H1 (cell line): ENCODE measurements around the gene UNC5B. TPM values are rescaled to one million over a fixed set of nuclear protein-coding genes. Genes with fewer than 3 reads are reported as not detected.

Experiments
- CTCF ChIA-PET: fragments of 300-600 bp; sonication (Branson Sonifier 250); formaldehyde crosslinking; loops from one replicate; lab custom pipeline; 2021; ENCODE audit not compliant: partially characterized antibody; lab: Charles Lee
- POLR2A ChIA-PET: fragments of 300-600 bp; sonication (Branson Sonifier 250); formaldehyde crosslinking; loops from one replicate; lab custom pipeline; 2021; ENCODE audit warnings: inconsistent platforms; ENCODE audit not compliant: partially characterized antibody; lab: Charles Lee
- DNase-seq, 2 experiments: peaks; one replicate each; pipeline versions ENCODE4 v3.0.0 to v3.0.0-alpha.2; 2010 to 2022; ENCODE audit warnings: low spot score in 2 of 2, low read depth in 1 of 2, mixed read lengths in 1 of 2
- FAIRE-seq: peaks from 2 replicates; lab custom pipeline; 2011; peaks lifted over from hg19 to GRCh38; lab: Jason Lieb, UNC
- H2AFZ ChIP-seq: 2 replicates; pipeline ENCODE4 v1.8.1; 2012; ENCODE audit warnings: low read length, inconsistent platforms
- H2AK5ac ChIP-seq: 2 replicates; pipeline ENCODE4 v1.6.1; 2013; ENCODE audit warnings: low read depth, low read length
- H2BK120ac ChIP-seq: replicated peaks from 2 replicates; pipeline ENCODE3; 2013; ENCODE audit warnings: low read depth, low read length, inconsistent platforms
- H2BK12ac ChIP-seq: 2 replicates; pipeline ENCODE4 v1.6.1; 2013; ENCODE audit warnings: low read depth, low read length
- H2BK15ac ChIP-seq: 2 replicates; pipeline ENCODE4 v1.6.1; 2013; ENCODE audit warnings: low read length
- H2BK20ac ChIP-seq: 2 replicates; pipeline ENCODE4 v1.6.1; 2013; ENCODE audit warnings: low read length
- H2BK5ac ChIP-seq: 2 replicates; pipeline ENCODE4 v1.6.1; 2013; ENCODE audit warnings: low read depth, low read length
- H3K14ac ChIP-seq: 2 replicates; pipeline ENCODE4 v1.6.1; 2013; ENCODE audit warnings: inconsistent platforms; ENCODE audit not compliant: insufficient read length
- H3K18ac ChIP-seq: 2 replicates; pipeline ENCODE4 v1.6.1; 2013; ENCODE audit warnings: low read length; ENCODE audit errors: extremely low read depth
- H3K23ac ChIP-seq: 2 replicates; pipeline ENCODE4 v1.6.1; 2013; ENCODE audit warnings: inconsistent platforms; ENCODE audit not compliant: insufficient read length
- H3K23me2 ChIP-seq: 2 replicates; pipeline ENCODE4 v1.6.1; 2013; ENCODE audit warnings: low read depth, low read length
- H3K27ac ChIP-seq: 2 replicates; pipeline ENCODE4 v1.6.1; 2011; ENCODE audit warnings: low read depth, low read length, inconsistent platforms
- H3K27me3 ChIP-seq, 4 experiments: replicated peaks in 1 of 4; 1 replicate in 1 of 4; 2 replicates in 3 of 4; pipeline versions ENCODE4 v1.6.1 to v1.8.1; 2011 to 2013; ENCODE audit warnings: low read length in 3 of 4, mild to moderate bottlenecking in 3 of 4, inconsistent platforms in 2 of 4, mixed read lengths in 2 of 4, moderate library complexity in 1 of 4; ENCODE audit not compliant: control insufficient read depth in 3 of 4, insufficient read depth in 3 of 4; ENCODE audit errors: extremely low read depth in 1 of 4
- H3K36me3 ChIP-seq, 4 experiments: 2 replicates each; pipeline versions ENCODE4 v1.6.1 to v1.8.1; 2011 to 2013; ENCODE audit warnings: mild to moderate bottlenecking in 4 of 4, low read length in 3 of 4, moderate library complexity in 2 of 4, control low read depth in 1 of 4, inconsistent platforms in 1 of 4; ENCODE audit not compliant: insufficient read depth in 4 of 4, control insufficient read depth in 2 of 4
- H3K4ac ChIP-seq: replicated peaks from 2 replicates; pipeline ENCODE3; 2013; ENCODE audit warnings: low read length, low read depth, mixed read lengths, inconsistent platforms; ENCODE audit not compliant: insufficient read length
- H3K4me1 ChIP-seq, 4 experiments: replicated peaks in 1 of 4; 1 replicate in 1 of 4; 2 replicates in 3 of 4; pipeline versions ENCODE4 v1.6.1 to v1.8.1; 2011 to 2013; ENCODE audit warnings: low read length in 3 of 4, inconsistent platforms in 2 of 4, mixed read lengths in 1 of 4; ENCODE audit not compliant: insufficient read depth in 4 of 4, control insufficient read depth in 3 of 4
- H3K4me2 ChIP-seq, 2 experiments: 2 replicates each; pipeline versions ENCODE4 v1.6.1 to v1.8.1; 2011 to 2013; ENCODE audit warnings: low read depth in 2 of 2, low read length in 2 of 2, control low read depth in 1 of 2, inconsistent platforms in 1 of 2, mild to moderate bottlenecking in 1 of 2; ENCODE audit not compliant: insufficient read depth in 1 of 2
- H3K4me3 ChIP-seq, 4 experiments: fragments of 200-600, 300-600 bp in 1 of 4; sonication (generic), shearing (Covaris generic), sonication (Bioruptor Twin) in 1 of 4; 2 replicates each; pipeline versions ENCODE4 v1.5.1 to v1.8.1; 2011 to 2016; ENCODE audit warnings: low read length in 4 of 4, low read depth in 3 of 4, control low read depth in 2 of 4, inconsistent platforms in 2 of 4, mild to moderate bottlenecking in 2 of 4, mixed read lengths in 1 of 4, moderate library complexity in 1 of 4; ENCODE audit not compliant: insufficient read depth in 2 of 4; ENCODE audit errors: extremely low read depth in 1 of 4
- H3K56ac ChIP-seq: replicated peaks from 2 replicates; pipeline ENCODE3; 2013; ENCODE audit warnings: low read depth, mild to moderate bottlenecking, mixed read lengths, low read length, inconsistent platforms; ENCODE audit not compliant: insufficient read length
- H3K79me1 ChIP-seq: 2 replicates; pipeline ENCODE4 v1.6.1; 2013; ENCODE audit warnings: low read depth, low read length, control low read depth
- H3K79me2 ChIP-seq, 2 experiments: 2 replicates each; pipeline versions ENCODE4 v1.6.1 to v1.8.1; 2012 to 2013; ENCODE audit warnings: low read length in 2 of 2, mild to moderate bottlenecking in 2 of 2, inconsistent platforms in 1 of 2; ENCODE audit not compliant: insufficient read depth in 2 of 2, control insufficient read depth in 1 of 2
- H3K9ac ChIP-seq, 4 experiments: replicated peaks in 1 of 4; 1 replicate in 1 of 4; 2 replicates in 3 of 4; pipeline versions ENCODE4 v1.6.1 to v1.8.1; 2011 to 2013; ENCODE audit warnings: low read depth in 3 of 4, low read length in 3 of 4, control low read depth in 2 of 4, mild to moderate bottlenecking in 2 of 4, moderate library complexity in 2 of 4, inconsistent platforms in 1 of 4; ENCODE audit errors: extremely low read depth in 1 of 4
- H3K9me3 ChIP-seq, 2 experiments: 2 replicates each; pipeline versions ENCODE4 v1.6.1 to v1.8.1; 2012 to 2013; ENCODE audit warnings: mild to moderate bottlenecking in 2 of 2, moderate library complexity in 2 of 2, control low read depth in 1 of 2, inconsistent platforms in 1 of 2, low read depth in 1 of 2, low read length in 1 of 2, mixed read lengths in 1 of 2; ENCODE audit not compliant: insufficient read depth in 2 of 2
- H4K20me1 ChIP-seq, 2 experiments: replicated peaks in 1 of 2; 2 replicates each; pipeline versions ENCODE3 to v1.8.1; 2011 to 2013; ENCODE audit warnings: inconsistent platforms in 2 of 2, low read length in 2 of 2, mild to moderate bottlenecking in 1 of 2; ENCODE audit not compliant: insufficient read depth in 2 of 2, control insufficient read depth in 1 of 2
- H4K5ac ChIP-seq: 2 replicates; pipeline ENCODE4 v1.6.1; 2013; ENCODE audit warnings: low read length, low read depth, mixed read lengths, inconsistent platforms; ENCODE audit not compliant: insufficient read length
- H4K8ac ChIP-seq: 2 replicates; pipeline ENCODE4 v1.8.0; 2013; ENCODE audit warnings: mild to moderate bottlenecking, moderate library complexity, low read length, inconsistent platforms; ENCODE audit not compliant: insufficient read depth; ENCODE audit errors: extremely low read depth
- H4K91ac ChIP-seq: replicated peaks from 2 replicates; pipeline ENCODE3; 2013; ENCODE audit warnings: low read length, mixed read lengths, inconsistent platforms; ENCODE audit not compliant: insufficient read length
- ASH2L ChIP-seq: fragments of 200-600, 300-600 bp; sonication (generic); IDR thresholded peaks from one replicate; pipeline ENCODE4 v1.7.1; 2017; ENCODE audit warnings: low read length
- BRCA1 ChIP-seq: IDR thresholded peaks from 2 replicates; pipeline ENCODE4 v1.6.1; 2012; ENCODE audit warnings: low read depth, low read length, improper control_type of control experiment
- CREB1 ChIP-seq: IDR thresholded peaks from 2 replicates; pipeline ENCODE4 v1.6.1; 2012; ENCODE audit warnings: inconsistent platforms
- NANOG ChIP-seq: IDR thresholded peaks from 2 replicates; pipeline ENCODE4 v1.6.1; 2011; ENCODE audit warnings: low read length, low read depth, mild to moderate bottlenecking, inconsistent platforms; ENCODE audit not compliant: insufficient read depth, poor library complexity, severe bottlenecking
- POU5F1 ChIP-seq: IDR thresholded peaks from 2 replicates; pipeline ENCODE4 v1.6.1; 2011; ENCODE audit warnings: low read depth, mild to moderate bottlenecking, low read length, moderate library complexity
- SP4 ChIP-seq: IDR thresholded peaks from 2 replicates; pipeline ENCODE4 v1.6.1; 2012; ENCODE audit warnings: low read length, inconsistent platforms
- TAF1 ChIP-seq: IDR thresholded peaks from 2 replicates; pipeline ENCODE4 v1.6.1; 2011; ENCODE audit warnings: mild to moderate bottlenecking, low read depth, low read length
- TCF12 ChIP-seq: IDR thresholded peaks from 2 replicates; pipeline ENCODE4 v1.6.1; 2011; ENCODE audit warnings: low read depth, mild to moderate bottlenecking, low read length
- TEAD4 ChIP-seq: IDR thresholded peaks from 2 replicates; pipeline ENCODE4 v1.6.1; 2012; ENCODE audit warnings: low read depth, low read length, inconsistent platforms, mixed read lengths
- WGBS, 2 experiments: shearing (Covaris generic) in 1 of 2; methylation state at CpG; one replicate each; pipeline versions ENCODE4 v1.1.6 to v1.1.7; 2013 to 2015; ENCODE audit warnings: low lambda C conversion rate in 2 of 2, mixed read lengths in 2 of 2, inconsistent platforms in 1 of 2, low coverage in 1 of 2, missing lambda C conversion rate in 1 of 2; ENCODE audit not compliant: insufficient replicate concordance in 2 of 2, insufficient coverage in 1 of 2, insufficient read length in 1 of 2; ENCODE audit errors: extremely low coverage in 1 of 2, missing lambda C conversion rate in 1 of 2; 5-methylcytosine and 5-hydroxymethylcytosine counted together
- polyA plus RNA-seq, 7 experiments: library from polyadenylated mRNA; depleted of rRNA in 3 of 7; stranded (reverse) in 5 of 7; unstranded in 2 of 7; fragments of >200 nt in 5 of 7; fragments of 200-250 nt in 2 of 7; gene quantifications; 1 replicate in 5 of 7; 2 replicates in 1 of 7; 4 replicates in 1 of 7; pipeline versions ENCODE4 v1.2.1 to v1.2.3, GENCODE V29; 2011 to 2013; ENCODE audit warnings: missing spikeins in 2 of 7, mixed read lengths in 2 of 7
- total RNA-seq: library from RNA; stranded (reverse); fragmentation: NEBNext Ultra II Directional; extraction: Animal tissue kit (Norgen Biotek cat#: 25700); gene quantifications from 2 replicates; pipeline ENCODE4 v1.2.1, GENCODE V29; 2021
- TF ChIP-seq, protein P1 (sequence below), 3 experiments: IDR thresholded peaks; 1 replicate in 2 of 3; 2 replicates in 1 of 3; pipeline versions ENCODE4 v1.5.1 to v1.6.1; 2011; ENCODE audit warnings: low read length in 3 of 3, mild to moderate bottlenecking in 3 of 3, inconsistent platforms in 2 of 3, low read depth in 1 of 3, moderate library complexity in 1 of 3; ENCODE audit not compliant: insufficient read depth in 1 of 3; ENCODE audit errors: control extremely low read depth in 1 of 3
- TF ChIP-seq, protein P2 (sequence below): IDR thresholded peaks from 2 replicates; pipeline ENCODE4 v1.6.1; 2011; ENCODE audit warnings: low read length, improper control_type of control experiment

Gene UNC5B
- total and polyA plus RNA-seq, 2 of the 8 experiments (the other 6 are each of a cell fraction or from before 2014, with no cell fraction given) = 27.9 to 31.8 TPM

DNA sequence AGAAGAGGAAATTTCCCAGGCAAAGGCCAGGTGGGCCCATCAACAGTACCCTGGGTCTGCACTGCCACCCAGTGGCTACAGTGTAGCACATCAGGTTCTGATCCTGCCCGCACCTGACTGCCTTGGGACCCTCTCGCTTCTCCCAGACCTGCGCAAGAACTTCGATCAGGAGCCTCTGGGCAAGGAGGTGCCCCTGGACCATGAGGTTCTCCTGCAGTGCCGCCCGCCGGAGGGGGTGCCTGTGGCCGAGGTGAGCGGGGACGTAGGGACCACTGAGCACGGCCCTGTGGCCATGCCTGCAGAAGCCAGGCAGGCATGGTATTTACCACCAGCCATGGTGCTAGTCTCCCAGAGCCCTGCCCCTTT is 72.8 kb downstream of the UNC5B start:
- FAIRE-seq = no peak
- POLR2A ChIA-PET = interaction anchor here (0.6 kb wide), 2 partner anchors 15 to 148 kb away, joined by 3 read pairs; no protein-coding TSS in a partner anchor
- 70% methylated on average over 10 of the region's 11 CpGs; no CpG with 5 or more reads in 1 of the 2 experiments for WGBS, 2 experiments
- no peak for TF ChIP-seq POU5F1
- TF ChIP-seq CREB1 = no peak
- no peak for TF ChIP-seq SP4
- no peak for TF ChIP-seq BRCA1
- TF ChIP-seq, protein P1, sequence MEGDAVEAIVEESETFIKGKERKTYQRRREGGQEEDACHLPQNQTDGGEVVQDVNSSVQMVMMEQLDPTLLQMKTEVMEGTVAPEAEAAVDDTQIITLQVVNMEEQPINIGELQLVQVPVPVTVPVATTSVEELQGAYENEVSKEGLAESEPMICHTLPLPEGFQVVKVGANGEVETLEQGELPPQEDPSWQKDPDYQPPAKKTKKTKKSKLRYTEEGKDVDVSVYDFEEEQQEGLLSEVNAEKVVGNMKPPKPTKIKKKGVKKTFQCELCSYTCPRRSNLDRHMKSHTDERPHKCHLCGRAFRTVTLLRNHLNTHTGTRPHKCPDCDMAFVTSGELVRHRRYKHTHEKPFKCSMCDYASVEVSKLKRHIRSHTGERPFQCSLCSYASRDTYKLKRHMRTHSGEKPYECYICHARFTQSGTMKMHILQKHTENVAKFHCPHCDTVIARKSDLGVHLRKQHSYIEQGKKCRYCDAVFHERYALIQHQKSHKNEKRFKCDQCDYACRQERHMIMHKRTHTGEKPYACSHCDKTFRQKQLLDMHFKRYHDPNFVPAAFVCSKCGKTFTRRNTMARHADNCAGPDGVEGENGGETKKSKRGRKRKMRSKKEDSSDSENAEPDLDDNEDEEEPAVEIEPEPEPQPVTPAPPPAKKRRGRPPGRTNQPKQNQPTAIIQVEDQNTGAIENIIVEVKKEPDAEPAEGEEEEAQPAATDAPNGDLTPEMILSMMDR (IDR thresholded peaks at IDR 0.05; ENCODE audit: control extremely low read depth in 1 of 3, insufficient read depth in 1 of 3, low read depth in 1 of 3, low read length in 3 of 3) = peak; percentile 80 to 85 (median 85)
- TF ChIP-seq ASH2L = no peak
- TF ChIP-seq, protein P2, sequence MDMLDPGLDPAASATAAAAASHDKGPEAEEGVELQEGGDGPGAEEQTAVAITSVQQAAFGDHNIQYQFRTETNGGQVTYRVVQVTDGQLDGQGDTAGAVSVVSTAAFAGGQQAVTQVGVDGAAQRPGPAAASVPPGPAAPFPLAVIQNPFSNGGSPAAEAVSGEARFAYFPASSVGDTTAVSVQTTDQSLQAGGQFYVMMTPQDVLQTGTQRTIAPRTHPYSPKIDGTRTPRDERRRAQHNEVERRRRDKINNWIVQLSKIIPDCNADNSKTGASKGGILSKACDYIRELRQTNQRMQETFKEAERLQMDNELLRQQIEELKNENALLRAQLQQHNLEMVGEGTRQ = no peak
- TF ChIP-seq NANOG = no peak
- TF ChIP-seq TCF12 = no peak
- no peak for TF ChIP-seq TAF1
- TF ChIP-seq TEAD4 = no peak

More for the DNA sequence above, 72.8 kb downstream of the UNC5B start:
- Histone ChIP-seq H3K9ac (no peak overlapping the region), H2BK5ac (no peak overlapping the region; the same call in 1 of the 2 replicates), H2AFZ (no peak overlapping the region), H3K4me1 (no peaks in the 10 kb centered on the region), H2BK20ac (no peak overlapping the region), H3K79me1 (0 out of 2 replicates have a peak, but pooled peaks cover 3% of the 10 kb centered on the region), H2BK12ac (no peak overlapping the region), H2AK5ac (no peak overlapping the region), H4K8ac (no peak overlapping the region; the same call in 1 of the 2 replicates), H3K23ac (no peak overlapping the region), H3K4ac (no peak overlapping the region), H4K5ac (no peak overlapping the region), H3K23me2 (no peaks in the 10 kb centered on the region), H3K18ac (no peak overlapping the region), H3K4me2 (no peak overlapping the region), H4K20me1 (peaks cover 2 to 11% of the 10 kb centered on the region in 2 experiments), H3K27ac (no peak overlapping the region), H3K4me3 (no peak overlapping the region), H2BK120ac (no peak overlapping the region), H4K91ac (no peak overlapping the region), H2BK15ac (0 out of 2 replicates have a peak overlapping the region, but pooled peaks have one; percentile 46), H3K27me3 (no peaks in the 10 kb centered on the region), H3K56ac (no peak overlapping the region), H3K9me3 (no peaks in the 10 kb centered on the region), H3K79me2 (no peaks in the 10 kb centered on the region), H3K36me3 (peaks cover 4 to 24% (median 14%) of the 10 kb centered on the region in 4 experiments; a peak in 6 of 8 replicates), H3K14ac (no peak overlapping the region)
- peak in 1 of 2 experiments; percentile 85 for DNase-seq
- CTCF ChIA-PET = interaction anchor here (0.6 to 11.2 kb wide), 49 partner anchors 7 to 394 kb away, joined by 3 to 175 read pairs (median 5); partner anchors contain the start of gene UNC5B
